BE2C (cell line): ENCODE measurements around the gene ATP5ME.
"Not testable (repeated sequence)": the region's sequence is repeated elsewhere in the genome, so short reads cannot be mapped to it uniquely, and the experiment has no call there.

Experiments used
- DNase-seq: peaks from one replicate; pipeline ENCODE4 v3.0.0-alpha.2; 2020
- H3K27me3 ChIP-seq: fragments of 250-450 bp; sonication (Bioruptor Pico); 2 replicates; pipeline ENCODE4 v1.5.1; 2020; ENCODE audit warnings: mild to moderate bottlenecking
- H3K36me3 ChIP-seq: fragments of 250-450 bp; sonication (Bioruptor Pico); 2 replicates; pipeline ENCODE4 v1.5.1; 2020; ENCODE audit warnings: mild to moderate bottlenecking
- H3K4me1 ChIP-seq: fragments of 250-450 bp; sonication (Bioruptor Pico); 2 replicates; pipeline ENCODE4 v1.5.1; 2020
- H3K4me3 ChIP-seq: 2 replicates; pipeline ENCODE4 v1.5.1; 2011; ENCODE audit warnings: low read depth, low read length
- H3K9me3 ChIP-seq: fragments of 250-450 bp; sonication (Bioruptor Pico); 2 replicates; pipeline ENCODE4 v1.5.1; 2020
- CTCF ChIP-seq: IDR thresholded peaks from 2 replicates; pipeline ENCODE4 v1.5.1; 2012; ENCODE audit warnings: mild to moderate bottlenecking, low read depth, low read length

ATP5ME gene

DNA sequence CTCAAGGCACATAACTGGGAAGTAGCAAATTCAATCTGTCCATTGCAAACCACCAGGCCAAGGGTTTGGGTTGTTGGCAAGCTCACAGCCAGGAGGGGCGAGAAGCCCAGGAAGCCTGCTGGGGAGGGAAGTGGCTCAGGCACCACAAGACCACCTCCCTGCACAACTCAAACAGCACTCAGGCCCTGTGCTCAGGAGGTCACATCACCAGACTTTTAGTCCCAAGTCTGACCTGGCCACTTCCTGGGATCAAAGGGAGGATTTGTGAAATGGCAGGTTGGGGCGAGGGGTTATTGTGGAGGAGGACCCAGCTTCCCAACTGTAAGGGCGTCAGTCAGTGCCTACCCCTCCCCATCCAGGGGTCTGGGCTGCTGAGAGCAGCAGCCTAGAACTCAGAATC is 2.3 kb downstream of the ATP5ME start:
- Histone ChIP-seq H3K9me3 (no peaks in the 10 kb centered on the region), H3K4me1 (no peaks in the 10 kb centered on the region), H3K36me3 (peaks cover 27% of the 10 kb centered on the region), H3K4me3 (no peak overlapping the region), H3K27me3 (no peaks in the 10 kb centered on the region)
- no peak for DNase-seq
- TF ChIP-seq CTCF: no peak

- peaks cover 27% of the 10 kb centered on the region for H3K36me3 ChIP-seq
Measured at GRCh38 chr4:669806-670559, 4.1 kb downstream of the ATP5ME start.

DNA sequence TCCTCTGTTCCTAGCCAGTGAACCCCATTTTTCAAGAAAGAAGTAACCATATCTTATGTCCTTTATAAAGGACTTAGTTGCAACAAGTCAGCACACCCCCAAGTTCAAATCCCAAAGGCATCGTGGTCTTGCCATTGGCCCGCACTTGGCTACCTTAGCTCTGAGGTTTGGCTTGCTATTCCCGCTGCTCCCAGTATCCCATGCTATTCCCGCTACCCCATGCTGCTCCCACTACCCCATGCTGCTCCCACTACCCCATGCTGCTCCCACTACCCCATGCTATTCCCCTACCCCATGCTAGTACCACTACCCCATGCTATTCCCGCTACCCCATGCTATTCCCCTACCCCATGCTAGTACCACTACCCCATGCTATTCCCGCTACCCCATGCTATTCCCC is 5.9 kb downstream of the ATP5ME start:
- not testable (repeated sequence) for H3K27me3 ChIP-seq, H3K9me3 ChIP-seq, H3K4me1 ChIP-seq, DNase-seq, H3K4me3 ChIP-seq
- H3K36me3 ChIP-seq: peaks cover 26% of the 10 kb centered on the region

More at GRCh38 chr4:669806-670559, 4.1 kb downstream of the ATP5ME start:
- H3K27me3 ChIP-seq, H3K9me3 ChIP-seq, H3K4me1 ChIP-seq, H3K4me3 ChIP-seq: not testable (repeated sequence)
- DNase-seq: peak; percentile 3

DNA sequence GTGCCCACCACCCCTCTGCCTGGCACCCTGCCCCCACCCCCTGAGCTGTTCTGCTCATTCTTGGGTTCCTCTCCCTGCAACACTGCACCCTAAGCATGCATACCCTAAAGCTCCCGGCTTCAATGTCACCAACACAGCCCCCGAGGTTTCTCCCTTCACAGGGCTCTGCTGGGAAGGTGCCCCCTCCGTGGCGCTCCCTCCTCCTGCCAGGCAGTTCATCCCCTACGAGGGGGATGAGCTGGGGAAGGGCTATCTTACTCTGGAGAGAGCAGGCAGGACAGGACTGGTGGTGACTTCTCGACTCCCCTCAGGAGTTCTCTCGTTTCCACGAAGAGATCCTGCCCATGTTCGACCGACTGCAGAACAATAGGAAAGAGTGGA is 6.5 kb downstream of the ATP5ME start:
- no peak for TF ChIP-seq CTCF
- Histone ChIP-seq H3K27me3 (no peaks in the 10 kb centered on the region), H3K36me3 (peaks cover 19% of the 10 kb centered on the region), H3K9me3 (no peaks in the 10 kb centered on the region), H3K4me1 (no peaks in the 10 kb centered on the region), H3K4me3 (no peak overlapping the region)
- no peak for DNase-seq

- no peaks in the 10 kb centered on the region for H3K4me1 ChIP-seq
- no peak for TF ChIP-seq CTCF
- DNase-seq: no peak
Measured at GRCh38 chr4:666822-667544, 7.1 kb downstream of the ATP5ME start.

DNA sequence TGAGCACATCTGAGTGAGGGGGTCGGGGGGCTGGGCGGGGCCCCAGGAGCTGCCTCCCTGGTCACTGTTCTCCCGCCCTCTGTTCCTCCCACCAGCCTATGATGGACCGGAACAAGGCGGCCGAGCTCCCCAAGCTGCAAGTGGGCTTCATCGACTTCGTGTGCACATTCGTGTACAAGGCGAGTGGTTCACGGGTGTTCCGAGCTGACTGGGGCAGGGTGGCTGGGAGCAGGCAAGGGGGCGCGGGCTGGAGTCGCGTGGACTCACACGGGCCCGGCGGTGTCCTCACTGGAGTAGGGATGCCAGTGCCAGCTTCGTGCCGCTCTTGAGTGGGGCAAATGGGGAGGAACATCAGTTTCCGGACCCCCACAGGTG is 7.7 kb downstream of the ATP5ME start:
- no peak for DNase-seq
- Histone ChIP-seq H3K4me1 (no peaks in the 10 kb centered on the region), H3K4me3 (no peak overlapping the region), H3K9me3 (no peaks in the 10 kb centered on the region), H3K36me3 (peaks cover 8% of the 10 kb centered on the region), H3K27me3 (no peaks in the 10 kb centered on the region)
- TF ChIP-seq CTCF: no peak

More at GRCh38 chr4:666822-667544, 7.1 kb downstream of the ATP5ME start:
- Histone ChIP-seq H3K36me3 (peaks cover 14% of the 10 kb centered on the region), H3K9me3 (no peaks in the 10 kb centered on the region), H3K4me3 (no peak overlapping the region), H3K27me3 (no peaks in the 10 kb centered on the region)

DNA sequence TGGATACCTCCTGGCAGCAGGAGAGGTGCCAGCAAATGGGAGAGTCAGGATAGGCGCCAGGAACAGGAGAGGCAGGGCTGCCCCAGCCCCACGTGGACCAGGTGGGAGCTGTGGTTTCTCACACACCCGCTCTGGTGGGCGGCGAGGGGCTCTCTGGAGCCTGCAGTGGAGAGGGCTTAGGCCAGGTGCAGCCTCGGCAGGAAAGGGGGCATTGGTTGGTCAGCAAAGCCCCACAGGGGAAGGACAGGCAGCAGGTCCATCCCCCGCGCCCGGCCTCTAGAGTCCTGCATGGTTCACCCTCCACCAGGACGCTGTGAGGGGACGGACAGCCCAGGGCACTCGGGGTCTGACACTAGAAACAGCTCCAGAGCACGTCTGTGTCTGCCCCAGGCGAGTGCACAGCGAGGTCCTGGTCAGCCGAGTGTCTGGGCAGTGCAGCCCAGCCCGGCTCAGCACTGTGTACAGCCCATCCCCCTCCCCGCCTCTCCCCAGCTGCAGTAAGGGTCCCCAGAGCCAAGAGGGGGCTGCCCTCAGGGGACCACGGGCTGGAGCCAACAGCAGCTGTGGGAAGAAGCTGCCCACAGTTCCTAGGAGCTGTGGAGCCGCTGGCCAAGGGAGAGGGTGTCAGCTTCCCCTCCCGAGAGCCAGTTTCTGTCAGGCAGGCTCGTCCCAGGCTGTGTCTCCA is 8.2 kb downstream of the ATP5ME start:
- DNase-seq: no peak
- no peaks in the 10 kb centered on the region for H3K27me3 ChIP-seq
- no peak for TF ChIP-seq CTCF

More for the DNA sequence above, 8.2 kb downstream of the ATP5ME start:
- Histone ChIP-seq H3K4me1 (no peaks in the 10 kb centered on the region), H3K9me3 (no peaks in the 10 kb centered on the region), H3K36me3 (peaks cover 3% of the 10 kb centered on the region), H3K4me3 (no peak overlapping the region)
